CD4-positive, alpha-beta T cell treated with Interleukin-17A for 1 hour (primary cell): ENCODE measurements around the gene AP1S3.

Experiments
- DNase-seq: peaks from one replicate; pipeline ENCODE4 v3.0.0-alpha.2; 2020

Gene AP1S3

GRCh38 chr2:223721746-223722145, 115.6 kb downstream of the AP1S3 start:
- DNase-seq, result no peak

- DNase-seq, result no peak
Observed at GRCh38 chr2:223720367-223720766, 117.0 kb downstream of the AP1S3 start.

- DNase-seq, result no peak
Observed at GRCh38 chr2:223712642-223713041, 124.7 kb downstream of the AP1S3 start.

GRCh38 chr2:223711596-223712326, 125.6 kb downstream of the AP1S3 start:
- DNase-seq, result no peak
